H1 (cell line): ENCODE measurements around the gene SFN. TPM values are rescaled to one million over a fixed set of nuclear protein-coding genes. Genes with fewer than 3 reads are reported as not detected.
A peak's percentile ranks its signal among the peaks of the same experiment; 100 is the strongest.

Source experiments
- CTCF ChIP-seq, 3 experiments: IDR thresholded peaks; 1 replicate in 2 of 3; 2 replicates in 1 of 3; pipeline versions ENCODE4 v1.5.1 to v1.6.1; 2011; ENCODE audit warnings: low read length in 3 of 3, mild to moderate bottlenecking in 3 of 3, inconsistent platforms in 2 of 3, low read depth in 1 of 3, moderate library complexity in 1 of 3; ENCODE audit not compliant: insufficient read depth in 1 of 3; ENCODE audit errors: control extremely low read depth in 1 of 3
- JUND ChIP-seq: IDR thresholded peaks from 2 replicates; pipeline ENCODE4 v1.6.1; 2011; ENCODE audit warnings: mild to moderate bottlenecking, improper control_type of control experiment, low read length
- RAD21 ChIP-seq, 2 experiments: IDR thresholded peaks in 1 of 2; conservative IDR thresholded peaks in 1 of 2; 2 replicates each; pipeline ENCODE4 v1.6.1; 2011; ENCODE audit warnings: low read depth in 2 of 2, low read length in 2 of 2, improper control_type of control experiment in 1 of 2, inconsistent platforms in 1 of 2, mild to moderate bottlenecking in 1 of 2, moderate library complexity in 1 of 2
- TCF12 ChIP-seq: IDR thresholded peaks from 2 replicates; pipeline ENCODE4 v1.6.1; 2011; ENCODE audit warnings: low read depth, mild to moderate bottlenecking, low read length
- polyA plus RNA-seq, 7 experiments: library from polyadenylated mRNA; depleted of rRNA in 3 of 7; stranded (reverse) in 5 of 7; unstranded in 2 of 7; fragments of >200 nt in 5 of 7; fragments of 200-250 nt in 2 of 7; gene quantifications; 1 replicate in 5 of 7; 2 replicates in 1 of 7; 4 replicates in 1 of 7; pipeline versions ENCODE4 v1.2.1 to v1.2.3, GENCODE V29; 2011 to 2013; ENCODE audit warnings: missing spikeins in 2 of 7, mixed read lengths in 2 of 7
- total RNA-seq: library from RNA; stranded (reverse); fragmentation: NEBNext Ultra II Directional; extraction: Animal tissue kit (Norgen Biotek cat#: 25700); gene quantifications from 2 replicates; pipeline ENCODE4 v1.2.1, GENCODE V29; 2021

The SFN gene
- total and polyA plus RNA-seq, 2 of the 8 experiments (the other 6 are each of a cell fraction or from before 2014, with no cell fraction given): 3.3 to 3.9 TPM

DNA sequence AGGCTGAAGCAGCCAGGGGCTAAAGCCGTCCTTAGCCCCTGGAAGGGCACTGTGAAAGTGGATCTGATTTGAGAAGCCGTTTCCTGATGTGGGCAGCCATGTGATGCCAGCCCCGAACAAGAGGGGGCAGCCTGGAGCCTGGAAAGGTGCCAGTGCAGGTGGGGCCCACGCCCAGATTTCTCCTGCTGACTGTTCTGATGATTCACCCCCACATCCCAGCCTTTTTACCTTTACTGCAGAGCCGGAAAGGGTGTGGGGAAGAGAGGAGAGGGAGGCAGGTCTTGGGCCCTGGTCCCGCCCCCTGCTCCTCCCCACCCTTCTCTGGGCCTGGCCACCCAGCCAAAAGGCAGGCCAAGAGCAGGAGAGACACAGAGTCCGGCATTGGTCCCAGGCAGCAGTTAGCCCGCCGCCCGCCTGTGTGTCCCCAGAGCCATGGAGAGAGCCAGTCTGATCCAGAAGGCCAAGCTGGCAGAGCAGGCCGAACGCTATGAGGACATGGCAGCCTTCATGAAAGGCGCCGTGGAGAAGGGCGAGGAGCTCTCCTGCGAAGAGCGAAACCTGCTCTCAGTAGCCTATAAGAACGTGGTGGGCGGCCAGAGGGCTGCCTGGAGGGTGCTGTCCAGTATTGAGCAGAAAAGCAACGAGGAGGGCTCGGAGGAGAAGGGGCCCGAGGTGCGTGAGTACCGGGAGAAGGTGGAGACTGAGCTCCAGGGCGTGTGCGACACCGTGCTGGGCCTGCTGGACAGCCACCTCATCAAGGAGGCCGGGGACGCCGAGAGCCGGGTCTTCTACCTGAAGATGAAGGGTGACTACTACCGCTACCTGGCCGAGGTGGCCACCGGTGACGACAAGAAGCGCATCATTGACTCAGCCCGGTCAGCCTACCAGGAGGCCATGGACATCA lies at the start of gene SFN (continued):
- TF ChIP-seq CTCF (IDR thresholded peaks at IDR 0.05; ENCODE audit: control extremely low read depth in 1 of 3, insufficient read depth in 1 of 3, low read depth in 1 of 3, low read length in 3 of 3) (peak; percentile 71 to 83 (median 80)), TCF12 (0 out of 2 replicates have a peak, but pooled peaks have one; percentile 37), RAD21 (IDR thresholded peaks at IDR 0.05 in 1 of 2, conservative IDR thresholded peaks at IDR 0.05 in 1 of 2; ENCODE audit: low read depth in 2 of 2, low read length in 2 of 2) (peak; percentile 52 to 59; a peak in 3 of 4 replicates), JUND (peak; percentile 79; the same call in 1 of the 2 replicates)
